Measurements from ENCODE around the gene KLF12.

KLF12 gene

GRCh38 chr13:74134777-74135325 is 647 bp upstream of the KLF12 start:
- DNase-seq = peak; percentile 67

- DNase-seq = peak; percentile 95
Observed at GRCh38 chr13:74133657-74134201, 475 bp downstream of the KLF12 start.

- DNase-seq = peak; percentile 62
Observed at GRCh38 chr13:74132776-74133656, 1.2 kb downstream of the KLF12 start.

- DNase-seq = peak; percentile 84
Observed at GRCh38 chr13:74132152-74132775, 1.9 kb downstream of the KLF12 start.

- DNase-seq = no peak
Observed at GRCh38 chr13:74131227-74131626, 3.0 kb downstream of the KLF12 start.

GRCh38 chr13:74129500-74130191 is 4.6 kb downstream of the KLF12 start:
- peak; percentile 63 for DNase-seq

- DNase-seq = no peak
Observed at GRCh38 chr13:74128156-74128767, 5.9 kb downstream of the KLF12 start.

- no peak for DNase-seq
Observed at GRCh38 chr13:74118328-74118727, 15.9 kb downstream of the KLF12 start.

- no peak for DNase-seq
Observed at GRCh38 chr13:74117207-74117705, 16.9 kb downstream of the KLF12 start.

- DNase-seq = no peak
Observed at GRCh38 chr13:74115133-74115532, 19.1 kb downstream of the KLF12 start.

GRCh38 chr13:74114641-74115040 is 19.6 kb downstream of the KLF12 start:
- DNase-seq = no peak

GRCh38 chr13:74114202-74114601 is 20.0 kb downstream of the KLF12 start:
- no peak for DNase-seq

GRCh38 chr13:74111901-74112824 is 22.0 kb downstream of the KLF12 start:
- no peak for DNase-seq

GRCh38 chr13:74111399-74111798 is 22.8 kb downstream of the KLF12 start:
- DNase-seq = no peak

GRCh38 chr13:74110053-74110452 is 24.2 kb downstream of the KLF12 start:
- DNase-seq = no peak

GRCh38 chr13:74107598-74107997 is 26.6 kb downstream of the KLF12 start:
- no peak for DNase-seq

GRCh38 chr13:74105871-74106270 is 28.3 kb downstream of the KLF12 start:
- no peak for DNase-seq

- no peak for DNase-seq
Observed at GRCh38 chr13:74104661-74105275, 29.4 kb downstream of the KLF12 start.

- DNase-seq = no peak
Observed at GRCh38 chr13:74103970-74104555, 30.1 kb downstream of the KLF12 start.

GRCh38 chr13:74103196-74103595 is 31.0 kb downstream of the KLF12 start:
- DNase-seq = no peak

All from CD4-positive, alpha-beta T cell treated with Interleukin-17A for 1 hour (primary cell).